Measurements from ENCODE around the gene CENPC.

Gene CENPC

DNA sequence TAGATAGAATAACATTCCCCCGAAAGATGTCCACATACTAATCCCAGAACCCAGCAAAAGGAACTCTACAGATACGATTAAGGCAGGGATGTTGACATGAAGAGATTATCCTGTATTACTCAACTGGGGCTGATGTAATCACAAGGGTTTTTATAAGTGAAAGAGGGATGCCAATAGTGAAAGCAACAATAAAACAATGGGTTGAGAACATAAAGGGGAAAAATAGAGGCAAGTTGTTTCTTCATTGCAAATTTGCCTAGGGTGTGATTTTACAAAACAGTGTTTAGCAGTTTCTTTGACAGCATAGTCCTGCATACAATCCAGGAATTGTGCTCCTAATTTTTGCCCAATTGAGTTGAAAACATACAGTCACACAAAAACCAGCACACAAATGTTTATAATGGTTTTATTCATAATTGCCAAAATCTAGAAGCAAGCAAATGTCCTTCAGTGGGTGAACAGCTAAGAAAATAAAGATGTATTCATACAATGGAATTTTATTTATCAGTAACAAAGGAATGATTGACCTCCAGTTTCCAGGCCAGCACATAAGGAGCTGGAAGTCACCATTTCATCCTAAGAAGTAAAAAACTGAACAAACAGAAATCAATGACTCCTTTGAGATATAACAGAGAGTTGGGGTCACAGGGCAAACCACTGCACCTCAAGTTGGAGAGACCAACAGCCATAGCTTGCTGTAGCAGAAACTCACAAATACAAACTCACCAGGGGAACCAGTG lies 107.2 kb downstream of the CENPC start:
- Histone ChIP-seq H3K27ac (ENCODE audit: low read length) (no peak overlapping the region), H3K27me3 (ENCODE audit: insufficient read depth, low read length) (no peaks in the 10 kb centered on the region), H3K36me3 (ENCODE audit: insufficient read depth, low read depth, low read length) (no peaks in the 10 kb centered on the region)

DNA sequence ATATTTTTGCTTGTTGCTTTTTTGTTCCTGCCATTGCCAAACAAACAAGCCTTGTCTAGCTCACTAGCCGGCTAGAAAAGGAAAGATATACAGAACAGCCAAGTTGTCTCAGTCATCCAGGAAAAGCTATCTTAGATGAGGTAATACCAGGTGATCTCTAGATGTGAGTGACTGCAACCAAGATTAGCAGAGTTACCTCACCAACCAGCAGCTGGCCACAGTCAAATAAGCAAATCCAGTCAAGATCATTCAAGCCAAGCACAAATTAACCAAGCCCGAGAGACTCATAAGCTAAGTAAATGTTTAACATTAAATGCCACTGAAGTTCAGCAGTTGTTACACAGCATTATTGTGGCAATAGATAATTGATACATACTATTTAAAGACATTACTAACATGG lies 108.6 kb downstream of the CENPC start:
- H3K4me1 ChIP-seq (ENCODE audit: insufficient read depth, low read length), result no peaks in the 10 kb centered on the region
- no peaks in the 10 kb centered on the region for H3K36me3 ChIP-seq (ENCODE audit: insufficient read depth, low read depth, low read length)
- H3K27ac ChIP-seq (ENCODE audit: low read length), result no peak overlapping the region
- H3K9me3 ChIP-seq (ENCODE audit: insufficient read depth, low read depth, low read length), result no peaks in the 10 kb centered on the region
- H3K9ac ChIP-seq (ENCODE audit: low read depth, low read length), result no peak overlapping the region
- no peak overlapping the region for H3K4me3 ChIP-seq (ENCODE audit: low read length)
- no peaks in the 10 kb centered on the region for H3K27me3 ChIP-seq (ENCODE audit: insufficient read depth, low read length)

More for the DNA sequence above, 107.2 kb downstream of the CENPC start:
- Histone ChIP-seq H3K4me3 (ENCODE audit: low read length) (no peak overlapping the region), H3K4me1 (ENCODE audit: insufficient read depth, low read length) (no peaks in the 10 kb centered on the region), H3K9me3 (ENCODE audit: insufficient read depth, low read depth, low read length) (no peaks in the 10 kb centered on the region), H3K9ac (ENCODE audit: low read depth, low read length) (no peak overlapping the region)

- Histone ChIP-seq H3K27ac (ENCODE audit: low read length) (no peak overlapping the region), H3K9me3 (ENCODE audit: insufficient read depth, low read depth, low read length) (no peaks in the 10 kb centered on the region), H3K9ac (ENCODE audit: low read depth, low read length) (no peak overlapping the region)
These were observed 114.3 kb downstream of the CENPC start for GRCh38 chr4:67430989-67431388.

GRCh38 chr4:67428819-67429218 lies 116.5 kb downstream of the CENPC start:
- H3K4me3 ChIP-seq (ENCODE audit: low read length), result no peak overlapping the region
- no peaks in the 10 kb centered on the region for H3K36me3 ChIP-seq (ENCODE audit: insufficient read depth, low read depth, low read length)
- no peak overlapping the region for H3K27ac ChIP-seq (ENCODE audit: low read length)
- H3K4me1 ChIP-seq (ENCODE audit: insufficient read depth, low read length), result no peaks in the 10 kb centered on the region
- no peak overlapping the region for H3K9ac ChIP-seq (ENCODE audit: low read depth, low read length)
- no peaks in the 10 kb centered on the region for H3K9me3 ChIP-seq (ENCODE audit: insufficient read depth, low read depth, low read length)
- H3K27me3 ChIP-seq (ENCODE audit: insufficient read depth, low read length), result no peaks in the 10 kb centered on the region

More at GRCh38 chr4:67430989-67431388, 114.3 kb downstream of the CENPC start:
- no peaks in the 10 kb centered on the region for H3K36me3 ChIP-seq (ENCODE audit: insufficient read depth, low read depth, low read length)
- H3K27me3 ChIP-seq (ENCODE audit: insufficient read depth, low read length), result no peaks in the 10 kb centered on the region
- no peak overlapping the region for H3K4me3 ChIP-seq (ENCODE audit: low read length)
- no peaks in the 10 kb centered on the region for H3K4me1 ChIP-seq (ENCODE audit: insufficient read depth, low read length)
